Endothelial cell of umbilical vein (primary cell): ENCODE measurements around the gene IL12B. TPM values are rescaled to one million over a fixed set of nuclear protein-coding genes. Genes with fewer than 3 reads are reported as not detected.

Source experiments
- BruUV-seq: library from RNA; stranded (reverse); fragments of 400-500 nt; replicated peaks from 2 replicates; lab custom pipeline; 2021; lab: Mats Ljungman, UMichigan
- CTCF ChIA-PET: fragments of 300-600, 350-600 bp; sonication (Branson Sonifier 250); formaldehyde crosslinking; loops from one replicate; lab custom pipeline; 2021; ENCODE audit warnings: antibody characterized with exemption, inconsistent platforms; lab: Charles Lee
- POLR2A ChIA-PET: fragments of 300-600, 350-600 bp; sonication (Branson Sonifier 250); formaldehyde crosslinking; loops from one replicate; lab custom pipeline; 2021; ENCODE audit warnings: antibody characterized with exemption, inconsistent platforms; lab: Charles Lee
- DNase-seq: peaks from one replicate; pipeline ENCODE4 v3.0.0-alpha.2; 2011; ENCODE audit warnings: low read depth, low spot score
- FAIRE-seq: peaks from 2 replicates; lab custom pipeline; 2011; peaks lifted over from hg19 to GRCh38; lab: Jason Lieb, UNC
- H2AFZ ChIP-seq: 2 replicates; pipeline ENCODE4 v1.6.0; 2012; ENCODE audit warnings: low read depth, low read length, control low read depth, inconsistent platforms
- H3K27ac ChIP-seq: 2 replicates; pipeline ENCODE4 v1.5.1; 2011; ENCODE audit warnings: low read depth, mild to moderate bottlenecking, control low read depth, low read length, moderate library complexity; ENCODE audit not compliant: insufficient read depth
- H3K27me3 ChIP-seq, 2 experiments: 2 replicates each; pipeline versions ENCODE4 v1.6.0 to v1.6.1; 2011; ENCODE audit warnings: low read length in 2 of 2, mixed read lengths in 1 of 2; ENCODE audit not compliant: control insufficient read depth in 2 of 2, insufficient read depth in 2 of 2
- H3K36me3 ChIP-seq, 2 experiments: 2 replicates in 1 of 2; 3 replicates in 1 of 2; pipeline ENCODE4 v1.5.1; 2011; ENCODE audit warnings: low read length in 2 of 2, mild to moderate bottlenecking in 1 of 2, moderate library complexity in 1 of 2; ENCODE audit not compliant: control insufficient read depth in 2 of 2, insufficient read depth in 2 of 2; ENCODE audit errors: extremely low read depth in 1 of 2
- H3K4me1 ChIP-seq: 3 replicates; pipeline ENCODE4 v1.5.1; 2011; ENCODE audit warnings: mild to moderate bottlenecking, low read length; ENCODE audit not compliant: control insufficient read depth, insufficient read depth; ENCODE audit errors: extremely low read depth
- H3K4me2 ChIP-seq: 2 replicates; pipeline ENCODE4 v1.6.1; 2011; ENCODE audit warnings: low read length, control low read depth, mixed read lengths; ENCODE audit not compliant: insufficient read depth
- H3K4me3 ChIP-seq, 3 experiments: fragments of 200-600 bp in 1 of 3; sonication (generic), shearing (Covaris generic) in 1 of 3; replicated peaks in 1 of 3; 2 replicates each; pipeline ENCODE4 v1.5.1; 2011 to 2016; ENCODE audit warnings: control low read depth in 3 of 3, low read length in 3 of 3, mild to moderate bottlenecking in 2 of 3, inconsistent platforms in 1 of 3, low read depth in 1 of 3, moderate library complexity in 1 of 3; ENCODE audit not compliant: insufficient read depth in 1 of 3
- H3K79me2 ChIP-seq: 2 replicates; pipeline ENCODE4 v1.6.0; 2012; ENCODE audit warnings: low read length, inconsistent platforms; ENCODE audit not compliant: control insufficient read depth, insufficient read depth
- H3K9ac ChIP-seq: replicated peaks from 2 replicates; pipeline ENCODE3; 2011; ENCODE audit warnings: low read length, control low read depth; ENCODE audit not compliant: insufficient read depth; ENCODE audit errors: extremely low read depth
- H3K9me1 ChIP-seq: replicated peaks from 3 replicates; pipeline ENCODE4 v1.6.0; 2011; ENCODE audit warnings: mild to moderate bottlenecking, low read length; ENCODE audit not compliant: control insufficient read depth, insufficient read depth; ENCODE audit errors: extremely low read depth
- H3K9me3 ChIP-seq: replicated peaks from 2 replicates; pipeline ENCODE4 v1.5.1; 2012; ENCODE audit warnings: low read length, inconsistent platforms; ENCODE audit not compliant: control insufficient read depth, insufficient read depth
- H4K20me1 ChIP-seq: replicated peaks from 2 replicates; pipeline ENCODE3; 2011; ENCODE audit warnings: mild to moderate bottlenecking, low read length; ENCODE audit not compliant: control insufficient read depth, insufficient read depth; ENCODE audit errors: extremely low read depth
- CTCF ChIP-seq, 2 donors: IDR thresholded peaks; 1 replicate in 1 of 2; 2 replicates in 1 of 2; pipeline ENCODE4 v1.5.1; 2011; ENCODE audit warnings: low read length in 2 of 2, mild to moderate bottlenecking in 2 of 2, moderate library complexity in 2 of 2, control low read depth in 1 of 2, inconsistent platforms in 1 of 2, low read depth in 1 of 2; ENCODE audit not compliant: insufficient read depth in 1 of 2; ENCODE audit errors: extremely low read depth in 1 of 2
- EZH2 ChIP-seq: IDR thresholded peaks from 2 replicates; pipeline ENCODE4 v1.6.1; 2012; ENCODE audit warnings: borderline replicate concordance, low read depth, mild to moderate bottlenecking, moderate library complexity, low read length, inconsistent platforms; ENCODE audit not compliant: severe bottlenecking
- FOS ChIP-seq: IDR thresholded peaks from 2 replicates; pipeline ENCODE4 v1.6.1; 2011; ENCODE audit warnings: mild to moderate bottlenecking, low read length, moderate library complexity, borderline replicate concordance; ENCODE audit not compliant: insufficient read depth
- GATA2 ChIP-seq: IDR thresholded peaks from 2 replicates; pipeline ENCODE4 v1.7.0; 2011; ENCODE audit warnings: low read depth, mild to moderate bottlenecking, moderate library complexity, mixed read lengths, low read length; ENCODE audit not compliant: insufficient read length, insufficient read depth
- JUN ChIP-seq: IDR thresholded peaks from 2 replicates; pipeline ENCODE4 v1.6.1; 2011; ENCODE audit warnings: borderline replicate concordance, low read depth; ENCODE audit not compliant: insufficient read length, insufficient read depth
- MAX ChIP-seq: IDR thresholded peaks from 2 replicates; pipeline ENCODE4 v1.6.1; 2011; ENCODE audit not compliant: insufficient read depth, insufficient read length
- MYC ChIP-seq: IDR thresholded peaks from one replicate; pipeline ENCODE4 v1.6.1; 2011; ENCODE audit warnings: mild to moderate bottlenecking, low read depth, low read length
- POLR2A ChIP-seq: IDR thresholded peaks from 2 replicates; pipeline ENCODE4 v1.6.1; 2012; ENCODE audit warnings: low read depth, mild to moderate bottlenecking, control low read depth, low read length
- POLR2AphosphoS5 ChIP-seq: IDR thresholded peaks from 2 replicates; pipeline ENCODE4 v1.6.1; 2012; ENCODE audit warnings: low read depth, mild to moderate bottlenecking, control low read depth, low read length, moderate library complexity; ENCODE audit not compliant: insufficient read depth
- dilution Hi-C: fragments of 300-500 bp; cut with MboI; formaldehyde crosslinking; loops from one replicate; pipeline ENCODE4 v1.15.0; 2019; ENCODE audit warnings: low sequenced_read_pairs; ENCODE audit not compliant: extremely low pct_ligation_motif_present
- intact Hi-C: fragments of 100-400 bp; cut with micrococcal nuclease; formaldehyde crosslinking; loops from one replicate; pipeline ENCODE4 v1.10.0; 2022
- polyA plus RNA-seq, 4 experiments: library from polyadenylated mRNA; depleted of rRNA in 3 of 4; stranded (reverse) in 3 of 4; unstranded in 1 of 4; fragments of >200 nt; gene quantifications; 2 replicates each; pipeline versions ENCODE4 v1.2.1 to v1.2.3, GENCODE V29; 2011 to 2012; ENCODE audit warnings: missing spikeins in 1 of 4
- total RNA-seq: library from RNA; stranded (reverse); gene quantifications from 2 replicates; pipeline ENCODE4 v1.2.3, GENCODE V29; 2021

IL12B gene
- total and polyA plus RNA-seq, 2 donors (not counting 3 experiments of a cell fraction or from before 2014, with no cell fraction given), result not detected

- TF ChIP-seq GATA2 (peak; percentile 34), CTCF (IDR thresholded peaks at IDR 0.05; ENCODE audit: extremely low read depth in 1 of 2, insufficient read depth in 1 of 2, low read depth in 1 of 2, low read length in 2 of 2) (no peak)
- ChIA-PET POLR2A (no interaction called here), CTCF (interaction anchor here (1.5 kb wide), 1 partner anchor 185 kb away, joined by 3 read pairs; no protein-coding TSS in a partner anchor)
- Histone ChIP-seq H3K9me3 (no peaks in the 10 kb centered on the region), H4K20me1 (no peaks in the 10 kb centered on the region), H3K36me3 (no peaks in the 10 kb centered on the region), H3K79me2 (no peaks in the 10 kb centered on the region), H3K9ac (no peak overlapping the region), H3K9me1 (no peaks in the 10 kb centered on the region), H3K4me2 (no peak overlapping the region), H3K4me3 (no peak overlapping the region), H3K27ac (no peak overlapping the region), H3K27me3 (no peaks in the 10 kb centered on the region), H3K4me1 (no peaks in the 10 kb centered on the region), H2AFZ (no peak overlapping the region)
- intact Hi-C loops, result no loop called here
- BruUV-seq, result no TSS peak
- DNase-seq (no peak), FAIRE-seq (no peak)
- dilution Hi-C loops, result no loop called here
These were observed 11.6 kb upstream of the IL12B start for GRCh38 chr5:159341906-159342310.

GRCh38 chr5:159341145-159341544 is 10.9 kb upstream of the IL12B start:
- ChIA-PET CTCF (interaction anchor here (1.5 kb wide), 1 partner anchor 184 kb away, joined by 3 read pairs; no protein-coding TSS in a partner anchor), POLR2A (interaction anchor here (0.6 kb wide), 1 partner anchor 621 kb away, joined by 3 read pairs; no protein-coding TSS in a partner anchor)
- Histone ChIP-seq H3K27me3 (no peaks in the 10 kb centered on the region), H3K4me2 (no peak overlapping the region), H3K79me2 (no peaks in the 10 kb centered on the region), H3K9me1 (no peaks in the 10 kb centered on the region), H3K9ac (no peak overlapping the region), H3K9me3 (no peaks in the 10 kb centered on the region), H3K27ac (no peak overlapping the region), H3K36me3 (no peaks in the 10 kb centered on the region), H3K4me3 (no peak overlapping the region), H2AFZ (no peak overlapping the region), H4K20me1 (no peaks in the 10 kb centered on the region), H3K4me1 (no peaks in the 10 kb centered on the region)
- BruUV-seq, result no TSS peak
- dilution Hi-C loops, result no loop called here
- DNase-seq, result no peak
- intact Hi-C loops, result no loop called here
- TF ChIP-seq MAX (no peak), GATA2 (no peak), EZH2 (no peak), CTCF (IDR thresholded peaks at IDR 0.05; ENCODE audit: extremely low read depth in 1 of 2, insufficient read depth in 1 of 2, low read depth in 1 of 2, low read length in 2 of 2) (no peak), JUN (no peak), FOS (no peak), POLR2AphosphoS5 (no peak), MYC (no peak), POLR2A (no peak)
- no peak for FAIRE-seq
